NCI-H510A treated with DMSO at 0.1 percent for 48 hours (cell line): Measurements from ENCODE around the gene PEDS1.
"Not testable (repeated sequence)": the region's sequence is repeated elsewhere in the genome, so short reads cannot be mapped to it uniquely, and the experiment has no call there.

ENCODE experiments used
- DNase-seq: peaks from one replicate; lab custom pipeline; 2025; lab: John Stamatoyannopoulos, UW

PEDS1 gene

DNA sequence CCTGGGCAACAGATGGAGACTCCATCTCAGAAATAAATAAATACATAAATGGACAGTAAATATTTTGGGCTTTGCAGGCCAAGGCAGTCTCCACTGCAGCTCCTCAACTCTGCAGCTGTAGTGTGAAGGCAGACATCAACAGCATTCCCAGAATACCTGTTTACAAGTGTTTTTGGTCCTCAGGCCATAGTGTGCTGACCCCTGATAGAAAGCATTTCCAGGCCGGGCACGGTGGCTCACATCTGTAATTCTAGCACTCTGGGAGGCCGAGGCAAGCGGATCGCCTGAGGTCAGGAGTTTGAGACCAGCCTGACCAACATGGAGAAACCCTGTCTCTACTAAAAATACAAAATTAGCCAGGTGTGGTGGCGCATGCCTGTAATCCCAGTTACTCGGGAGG lies 18.4 kb downstream of the PEDS1 start:
- DNase-seq: not testable (repeated sequence)

DNA sequence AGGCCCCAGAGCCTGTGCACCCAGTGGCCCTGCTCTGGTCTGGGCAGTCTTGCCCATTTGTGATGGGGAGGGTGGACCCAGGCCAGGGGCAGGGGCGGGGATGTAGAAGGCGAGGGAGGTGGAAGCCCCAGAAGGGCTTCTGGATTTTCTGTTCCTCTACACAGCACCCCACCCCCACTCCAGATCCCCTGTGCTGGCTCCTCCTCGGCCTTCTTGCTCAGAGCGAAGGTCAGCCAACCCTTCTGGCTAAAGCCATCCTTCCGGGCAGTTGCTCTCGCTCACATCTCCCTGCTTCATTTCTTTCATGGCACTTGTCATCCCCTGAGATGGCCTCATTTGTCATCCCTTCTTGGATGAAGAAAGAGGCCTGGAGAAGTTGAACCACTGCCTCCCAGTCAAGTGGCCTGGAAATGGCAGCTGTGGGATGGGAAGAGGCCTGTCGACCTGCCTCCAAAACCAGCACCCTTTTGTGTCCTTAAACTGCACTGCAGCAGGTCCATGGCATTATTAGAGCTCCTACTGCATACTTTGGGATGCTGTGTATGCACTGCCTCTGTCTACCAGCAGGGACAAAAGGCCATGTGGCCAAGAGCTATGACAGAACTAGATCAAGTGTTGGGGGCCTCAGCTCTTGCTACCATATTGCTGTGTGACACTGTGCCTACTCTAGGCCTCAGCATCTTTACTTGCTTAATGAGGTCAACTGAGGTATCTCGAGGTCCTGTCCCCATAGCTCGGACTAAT lies 19.9 kb downstream of the PEDS1 start:
- no peak for DNase-seq

DNA sequence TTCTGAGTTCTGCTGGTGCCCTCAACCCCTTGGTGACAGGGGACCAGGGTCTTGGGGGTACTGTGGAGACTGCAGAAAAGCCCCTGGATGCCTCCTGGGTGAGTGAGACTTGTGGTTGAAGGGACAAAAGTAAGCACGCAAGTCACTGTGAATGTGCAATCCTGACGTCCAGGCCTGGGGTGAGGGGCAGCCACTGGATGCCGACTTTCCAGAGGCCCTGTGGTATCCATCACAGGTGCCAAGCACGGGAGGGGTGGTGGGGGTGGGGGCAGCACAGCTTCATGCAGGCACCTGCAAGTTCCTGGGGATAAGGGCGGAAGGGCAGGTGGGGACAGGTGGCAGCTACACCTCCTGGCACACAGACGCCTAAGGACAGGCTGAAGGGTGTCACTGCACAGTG lies 20.5 kb downstream of the PEDS1 start:
- peak; percentile 56 for DNase-seq

DNA sequence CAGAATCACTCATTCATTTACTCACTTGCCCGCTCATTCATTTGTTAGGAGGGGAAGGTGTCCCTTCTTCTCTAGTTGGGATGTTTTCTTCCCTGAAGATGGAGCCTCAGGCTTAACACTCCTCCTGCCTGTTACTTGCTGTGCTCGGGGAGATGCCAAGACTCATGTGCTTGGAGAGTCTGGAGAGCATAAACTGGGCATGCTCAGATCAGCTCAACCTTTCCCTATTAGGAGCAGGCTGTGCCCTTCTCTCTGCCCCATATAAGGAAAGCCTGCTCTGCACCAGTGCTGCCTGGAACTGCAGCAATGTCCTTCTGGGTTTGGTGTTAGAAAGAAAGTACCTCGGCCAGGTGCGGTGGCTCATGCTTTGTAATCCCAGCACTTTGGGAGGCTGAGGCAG lies 22.5 kb downstream of the PEDS1 start:
- DNase-seq: no peak

DNA sequence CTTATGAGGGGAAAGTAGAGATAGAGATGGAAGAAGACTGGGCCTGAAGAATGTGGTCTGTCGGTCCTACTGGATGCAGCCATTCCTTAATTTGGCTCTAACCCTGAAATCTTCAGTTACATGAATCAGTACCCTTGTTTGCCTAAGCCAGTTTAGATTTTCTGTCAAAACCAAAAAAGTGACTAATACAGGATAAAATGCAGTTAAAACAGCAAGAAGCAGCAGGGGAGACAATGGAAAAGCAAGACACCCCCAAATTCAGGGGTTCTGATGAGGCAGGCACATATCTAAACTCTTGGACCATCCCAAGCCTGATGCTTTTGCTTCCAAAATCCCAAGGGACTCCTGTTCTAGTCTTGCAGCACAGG lies 23.2 kb downstream of the PEDS1 start:
- no peak for DNase-seq

DNA sequence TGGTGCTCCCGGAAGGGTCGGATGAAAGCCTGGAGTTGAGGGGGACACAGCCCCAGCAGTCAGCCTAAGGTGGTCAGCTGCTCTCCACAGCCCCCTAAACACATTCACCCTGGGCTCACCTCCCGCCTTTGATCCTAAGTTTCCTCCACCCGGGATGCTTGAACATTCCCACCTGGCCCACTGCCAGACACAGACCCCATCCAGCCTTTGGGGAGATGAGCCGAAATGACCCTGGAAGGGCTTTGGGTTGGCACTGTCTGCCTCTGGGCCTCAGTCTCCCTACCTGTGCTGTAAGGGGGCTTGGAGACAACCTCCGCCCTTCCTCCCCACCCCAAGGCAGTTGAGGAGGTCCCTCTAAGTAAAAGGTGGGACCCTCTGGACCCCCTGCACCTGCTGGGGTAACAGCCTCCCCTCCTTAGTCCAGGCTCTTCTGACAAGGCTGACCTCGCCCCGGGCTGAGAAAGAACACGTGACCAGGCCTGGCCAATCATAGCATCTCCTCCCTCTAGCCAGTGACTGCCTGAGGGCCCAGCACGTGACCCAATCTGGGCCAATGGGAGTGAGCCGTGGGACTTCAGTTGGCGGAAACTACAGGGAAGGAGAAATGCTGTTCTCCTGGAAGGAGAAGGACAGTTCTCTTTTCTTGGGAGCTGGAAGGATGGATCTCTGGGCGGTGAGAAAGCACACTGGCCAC lies 23.7 kb downstream of the PEDS1 start:
- no peak for DNase-seq

DNA sequence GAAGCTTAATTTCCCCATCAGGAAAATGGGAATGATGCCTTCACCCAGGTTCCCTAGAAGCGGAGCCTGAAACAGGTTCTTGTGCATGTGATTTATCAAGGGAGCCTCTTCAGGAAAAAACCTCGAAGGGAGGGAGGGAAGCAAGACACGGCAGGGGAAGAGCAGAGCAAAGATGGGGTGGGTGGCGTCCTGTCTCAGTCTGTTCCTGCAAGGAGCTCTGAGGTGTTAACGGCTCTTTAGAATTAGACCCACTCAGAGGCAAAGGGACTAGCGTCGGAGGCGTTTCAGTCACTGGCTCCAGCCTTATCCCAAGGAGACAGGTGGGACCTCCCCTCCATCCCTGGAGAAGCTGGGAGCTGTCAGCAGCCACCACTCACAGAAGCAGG lies 25.0 kb downstream of the PEDS1 start:
- DNase-seq: no peak

DNA sequence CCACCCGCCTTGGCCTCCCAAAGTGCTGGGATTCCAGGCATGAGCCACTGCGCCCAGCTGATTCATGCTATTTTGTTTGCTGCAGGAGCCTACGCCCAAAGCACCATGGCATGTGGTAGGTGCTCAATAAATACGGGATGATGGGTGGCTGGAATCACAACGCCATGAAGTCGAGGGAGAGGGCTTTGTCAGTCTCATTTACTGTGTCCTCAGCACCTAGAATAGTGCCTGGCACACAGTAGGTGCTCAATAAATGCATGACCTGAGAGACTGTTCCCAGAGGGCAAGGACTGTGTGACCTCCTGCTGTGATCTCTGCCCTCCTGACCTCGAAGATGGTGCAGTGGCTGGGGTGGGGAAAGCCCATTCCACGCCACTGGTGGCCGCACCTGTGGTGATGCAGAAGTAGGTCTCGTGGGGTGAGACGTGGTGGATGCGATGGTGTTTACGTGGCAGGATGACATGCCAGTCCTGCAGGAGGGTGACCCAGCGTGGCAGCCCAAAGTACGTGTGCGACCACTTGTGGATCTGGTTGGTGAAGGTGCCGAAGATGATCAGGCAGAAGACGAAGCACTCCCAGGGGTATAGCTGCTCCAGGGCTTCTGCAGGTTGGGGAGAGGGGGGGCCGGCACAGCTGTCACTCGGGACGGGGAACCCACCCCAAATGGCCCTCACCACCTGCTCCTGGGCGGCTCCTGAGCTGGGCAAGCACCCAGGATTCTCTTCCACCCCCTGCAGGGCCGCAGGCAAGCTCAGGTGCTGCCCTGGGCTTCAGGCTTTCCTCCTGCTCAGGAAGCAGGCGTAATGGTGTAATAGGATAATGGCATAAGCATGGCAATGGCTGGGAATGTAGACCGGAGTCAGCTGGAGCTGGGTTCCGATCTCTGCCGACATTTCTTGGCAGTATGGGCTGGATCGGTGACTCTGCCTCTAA lies 25.7 kb downstream of the PEDS1 start:
- no peak for DNase-seq

DNA sequence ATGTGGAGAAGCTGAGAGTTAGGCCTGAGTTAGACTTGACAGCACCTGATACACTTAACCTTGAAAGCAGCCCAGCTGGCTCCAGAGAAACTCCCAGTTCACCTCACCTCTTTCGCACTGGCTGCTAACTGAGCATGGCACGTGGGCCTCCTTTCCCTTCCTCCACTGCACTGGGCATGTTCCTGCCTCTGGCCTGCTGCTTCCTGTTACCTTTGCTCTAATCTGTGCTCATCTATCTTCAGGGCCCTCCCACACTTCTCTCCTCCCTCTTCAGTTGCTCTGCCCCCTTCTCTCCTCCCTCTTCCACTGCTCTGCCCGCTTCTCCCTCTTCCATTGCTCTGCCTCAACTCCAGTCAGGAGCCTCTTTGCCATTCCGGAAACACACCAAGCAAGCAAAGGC lies 26.9 kb downstream of the PEDS1 start:
- peak; percentile 29 for DNase-seq

DNA sequence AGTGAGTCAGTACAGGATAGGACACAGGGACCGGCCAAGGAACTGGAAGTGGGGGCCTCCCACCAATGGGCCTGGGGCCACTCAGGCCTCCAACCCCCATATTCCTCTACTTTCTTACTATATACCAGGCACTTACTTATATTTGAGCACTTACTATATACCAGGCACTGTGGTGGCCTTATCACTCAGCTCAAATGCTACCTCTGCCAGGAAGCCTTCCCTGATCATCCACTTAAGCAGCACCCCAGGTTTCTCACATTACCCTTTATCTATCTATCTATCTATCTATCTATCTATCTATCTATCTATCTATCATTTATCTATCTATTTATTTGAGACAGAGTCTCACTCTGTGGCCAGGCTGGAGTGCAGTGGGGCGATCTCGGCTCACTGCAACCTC lies 28.2 kb downstream of the PEDS1 start:
- DNase-seq: no peak

DNA sequence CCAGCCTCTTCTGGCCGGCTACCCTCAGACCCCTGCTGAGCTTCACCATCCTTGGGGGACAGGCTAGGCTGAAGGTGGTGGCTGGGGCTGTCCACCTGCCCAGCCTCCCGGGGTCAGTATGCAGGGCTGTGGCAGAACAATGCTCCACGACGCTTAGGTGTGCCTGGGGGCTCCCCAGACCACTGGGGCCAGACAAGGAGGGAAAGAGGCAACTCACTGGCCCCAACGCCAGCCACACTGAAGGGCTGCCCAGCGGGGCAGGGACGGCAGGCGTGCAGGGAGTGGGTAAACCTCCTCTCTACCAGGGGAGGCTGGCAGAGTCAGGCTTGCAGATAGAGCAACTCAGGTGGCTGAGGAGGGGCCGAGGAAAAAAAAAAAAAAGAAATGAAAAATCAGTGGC lies 29.0 kb downstream of the PEDS1 start:
- no peak for DNase-seq

DNA sequence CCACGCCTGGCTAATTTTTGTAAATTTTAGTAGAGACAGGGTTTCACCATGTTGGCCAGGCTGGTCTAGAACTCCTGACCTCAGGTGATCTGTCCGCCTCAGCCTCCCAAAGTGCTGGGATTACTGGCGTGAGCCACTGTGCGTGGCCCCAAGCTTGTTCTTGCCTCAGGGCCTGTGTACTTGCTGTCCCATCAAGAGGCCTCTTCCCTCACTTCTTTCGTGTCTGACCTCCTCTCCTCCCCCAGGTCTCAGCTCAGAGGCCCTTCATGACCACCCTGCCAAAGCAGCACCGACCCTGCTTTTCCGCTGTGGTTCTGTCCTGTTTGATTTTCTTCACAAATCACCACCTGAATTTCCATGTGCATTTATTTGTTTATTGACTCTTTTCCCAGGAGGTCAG lies 30.1 kb downstream of the PEDS1 start:
- DNase-seq: no peak

DNA sequence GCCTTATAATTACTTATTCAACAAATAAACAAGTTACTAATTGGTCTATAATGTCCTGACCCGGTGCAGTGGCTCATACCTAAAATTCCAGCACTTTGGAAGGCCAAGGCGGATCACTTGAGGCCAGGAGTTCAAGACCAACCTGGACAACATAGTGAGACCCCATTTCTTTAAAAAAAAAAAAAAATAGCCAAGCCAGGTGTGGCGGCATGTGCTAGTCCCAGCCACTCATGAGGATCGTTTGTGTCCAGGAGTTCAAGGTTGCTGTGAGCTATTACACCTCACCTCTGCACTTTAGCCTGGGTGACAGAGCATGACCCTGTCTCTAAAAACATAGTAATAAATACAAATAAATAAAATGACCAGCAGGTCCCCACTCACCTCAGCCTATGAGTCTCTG lies 30.8 kb downstream of the PEDS1 start:
- DNase-seq: no peak

DNA sequence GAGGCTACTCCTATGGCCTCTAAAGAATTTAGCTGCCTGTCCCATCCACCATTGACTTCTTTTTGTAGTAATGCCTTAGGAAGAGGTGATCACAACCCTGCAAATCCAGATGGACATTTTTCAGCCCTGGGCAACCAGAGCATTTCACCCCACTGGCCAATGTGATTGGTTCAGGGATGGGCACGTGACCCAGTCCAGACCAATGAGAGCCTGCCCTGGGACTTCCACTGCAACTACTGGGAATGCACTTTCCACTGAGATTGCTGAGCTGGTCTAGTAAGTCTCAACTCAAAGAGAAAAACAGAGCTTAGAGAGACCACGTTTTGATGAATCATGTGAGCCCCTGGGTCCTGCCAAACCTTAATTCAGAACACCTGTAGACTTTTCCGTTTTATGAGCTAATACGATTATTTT lies 31.7 kb downstream of the PEDS1 start:
- peak; percentile 26 for DNase-seq

DNA sequence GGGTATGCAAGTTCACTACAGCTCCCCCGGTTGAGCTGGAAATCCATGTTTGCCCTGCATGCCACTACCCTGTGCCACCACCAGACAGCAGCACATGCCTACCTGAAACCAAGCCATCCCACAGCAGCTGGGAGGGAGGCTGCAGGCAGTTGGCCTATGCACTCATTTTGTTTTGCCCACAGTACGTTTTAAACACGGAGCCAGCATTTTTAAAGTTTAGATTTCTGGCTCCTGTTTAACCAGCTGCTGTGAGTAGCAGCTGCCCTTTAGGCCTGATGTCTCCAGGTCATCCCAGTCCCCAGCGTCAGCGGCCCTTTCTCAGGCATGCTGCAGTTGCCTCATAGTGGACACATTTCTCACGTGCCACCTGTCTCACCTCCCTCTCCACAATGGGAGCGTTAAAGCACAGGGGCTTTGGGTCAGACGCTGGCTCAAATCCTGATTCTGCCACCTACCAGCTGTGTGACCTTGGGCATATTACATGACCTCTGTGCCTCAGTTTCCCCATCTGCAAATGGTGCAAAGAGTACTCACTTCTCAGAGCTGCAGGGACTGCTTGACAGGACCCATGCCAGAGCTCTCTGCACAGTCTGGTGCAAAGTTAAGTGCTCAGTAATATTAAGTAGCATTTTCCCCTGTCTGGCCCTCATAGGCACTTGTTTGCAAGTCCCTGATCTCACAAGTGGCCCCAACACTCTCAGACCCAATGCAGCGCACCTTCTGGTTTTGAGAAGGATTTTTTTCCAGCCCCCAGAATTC lies 32.4 kb downstream of the PEDS1 start:
- peak; percentile 72 for DNase-seq

DNA sequence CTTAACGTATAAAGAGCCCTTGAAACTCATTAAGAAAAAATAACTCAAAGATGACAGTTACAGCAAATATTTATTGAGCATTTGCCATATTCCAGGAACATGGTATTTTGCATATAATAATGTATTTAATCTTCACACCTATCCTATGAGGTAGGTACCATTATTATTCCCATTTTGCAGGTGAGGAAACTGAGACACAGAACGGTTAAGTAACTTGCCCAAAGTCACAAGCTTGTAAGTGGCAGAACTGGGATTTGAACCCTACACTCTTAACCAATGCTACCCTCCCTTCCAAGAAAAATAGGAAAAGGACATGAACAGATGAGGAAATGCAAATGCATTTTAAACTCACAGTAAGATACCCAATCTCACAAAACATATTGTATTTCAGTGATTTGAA lies 35.3 kb downstream of the PEDS1 start:
- no peak for DNase-seq

DNA sequence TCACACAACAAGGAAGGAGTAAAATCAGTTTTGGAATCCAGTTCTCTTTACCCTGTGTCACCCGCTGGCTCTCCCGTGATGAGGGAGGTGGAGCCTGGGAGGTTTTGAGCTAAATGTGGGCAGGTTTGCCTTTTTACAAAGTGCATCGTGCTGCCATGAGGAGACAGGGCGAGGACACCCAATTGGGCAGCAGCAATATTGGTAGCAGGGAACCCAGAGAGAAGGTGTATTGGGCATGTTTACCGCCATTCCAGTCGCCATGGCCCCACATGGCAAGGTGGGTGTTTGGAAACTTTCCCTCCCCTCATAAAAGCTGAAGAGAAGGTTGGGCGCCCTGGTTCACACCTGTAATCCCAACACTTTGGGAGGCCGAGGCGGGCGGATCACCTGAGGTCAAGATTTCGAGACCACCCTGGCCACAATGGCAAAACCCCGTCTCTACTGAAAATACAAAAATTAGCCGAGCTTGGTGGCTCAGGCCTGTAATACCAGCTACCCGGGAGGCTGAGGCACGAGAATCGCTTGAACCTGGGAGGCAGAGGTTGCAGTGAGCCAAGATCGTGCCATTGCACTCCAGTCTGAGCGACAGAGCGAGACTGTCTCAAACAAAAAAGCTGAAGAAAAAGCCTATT lies 37.0 kb downstream of the PEDS1 start:
- no peak for DNase-seq

DNA sequence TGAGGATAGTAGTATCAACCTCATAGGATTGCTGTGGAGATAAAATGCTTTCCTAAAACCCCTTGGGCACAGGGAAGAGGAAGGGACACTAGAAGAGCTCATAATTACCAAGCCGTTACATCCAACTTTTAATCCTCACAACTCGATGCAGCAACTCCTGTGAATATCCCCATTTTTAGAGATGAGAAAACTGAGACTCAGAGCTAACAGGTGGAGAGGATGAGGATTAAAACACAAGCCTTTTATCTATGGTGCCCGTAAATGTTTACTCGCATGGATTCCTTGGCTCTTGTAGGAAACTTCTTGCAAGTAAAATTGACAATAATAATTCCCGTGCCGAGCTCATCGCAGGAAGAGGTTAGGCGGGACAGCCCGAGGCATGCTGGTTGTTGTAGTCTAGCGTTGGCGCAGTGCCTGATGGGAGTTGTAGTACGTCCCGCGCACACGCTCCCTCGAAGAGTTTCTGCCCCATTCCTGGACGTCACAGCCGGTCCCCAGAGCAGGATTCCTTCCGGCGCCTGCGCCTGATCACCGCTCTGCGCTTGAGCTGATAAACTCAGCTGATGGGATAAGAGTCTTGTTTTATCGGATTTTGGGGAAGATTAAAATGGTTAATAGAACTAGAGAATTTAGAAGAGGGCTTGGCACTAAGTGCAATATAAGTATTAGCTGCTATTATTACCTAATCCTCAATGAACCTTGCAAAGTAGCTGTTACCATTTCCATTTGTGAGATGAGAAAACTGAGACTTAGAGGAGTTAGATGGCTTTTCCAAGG lies 37.7 kb downstream of the PEDS1 start:
- DNase-seq: peak; percentile 95

DNA sequence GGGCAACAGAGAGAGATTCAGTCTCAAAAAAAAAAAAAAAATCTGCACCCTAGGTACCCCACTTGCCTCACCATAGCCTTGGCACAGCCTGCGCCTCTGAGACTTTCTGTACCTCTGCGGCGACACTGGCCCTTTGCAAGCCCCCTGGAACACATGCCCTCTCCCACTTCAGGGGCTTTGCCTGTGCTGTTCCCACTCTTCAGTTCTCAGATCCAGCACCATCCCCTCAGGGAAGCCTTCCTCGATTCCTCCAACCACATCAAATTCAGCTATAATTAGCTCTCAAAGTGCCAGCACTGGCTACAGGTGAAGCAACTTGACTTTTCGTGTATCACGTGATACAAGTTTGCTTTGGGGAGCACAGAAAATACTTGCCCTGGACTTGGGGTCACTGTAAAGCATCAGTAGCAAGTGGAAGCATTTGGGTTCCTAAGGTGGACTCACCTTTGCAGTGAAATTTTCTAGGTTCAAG lies 38.4 kb downstream of the PEDS1 start:
- DNase-seq: no peak

DNA sequence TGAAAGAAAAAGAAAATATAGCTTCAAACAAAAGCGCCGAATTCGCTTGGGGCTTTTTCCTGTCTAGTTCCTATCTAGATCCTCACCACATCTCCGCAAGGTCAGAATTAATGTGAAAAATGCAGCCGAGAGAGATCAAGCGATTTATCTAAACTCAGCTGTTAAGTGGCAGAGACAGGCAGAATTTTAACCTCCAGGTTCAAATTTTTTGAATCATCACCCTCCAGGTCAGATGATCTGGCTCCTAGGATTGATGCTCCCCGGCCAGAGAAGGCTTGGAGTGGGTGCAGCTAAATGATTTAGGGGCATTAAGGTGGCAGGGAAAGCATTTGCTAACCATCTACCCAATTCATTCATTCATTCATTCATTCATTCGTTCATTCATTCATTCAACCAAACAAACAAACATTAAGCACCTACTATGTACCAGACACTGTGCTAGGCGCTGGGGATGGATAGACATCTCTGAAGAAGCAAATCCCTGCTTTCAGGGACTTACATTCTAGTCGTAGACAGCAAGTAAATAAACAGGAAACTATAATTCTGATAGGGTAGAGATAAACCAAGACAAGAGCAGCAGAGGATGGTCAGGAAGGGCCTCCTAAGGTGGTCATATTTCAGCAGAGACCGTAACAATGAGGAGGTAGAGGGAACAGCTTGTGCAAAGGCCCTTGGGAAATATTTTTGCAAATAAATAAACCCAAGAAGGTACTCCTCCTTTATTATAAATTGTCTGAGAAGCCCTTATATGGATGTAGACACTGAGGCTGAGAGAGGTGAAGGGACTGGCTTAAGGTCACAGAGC lies 39.9 kb downstream of the PEDS1 start:
- no peak for DNase-seq
